HCT116 (cell line): ENCODE results near the gene CYP21A2.

Experiments used
- SIN3A ChIP-seq: IDR thresholded peaks from 2 replicates; pipeline ENCODE4 v1.6.1; 2012; ENCODE audit warnings: low read depth
- YY1 ChIP-seq: IDR thresholded peaks from 2 replicates; pipeline ENCODE4 v1.6.1; 2011; ENCODE audit warnings: low read length, low read depth, moderate library complexity, mild to moderate bottlenecking; ENCODE audit not compliant: insufficient replicate concordance; ENCODE audit errors: extremely low read depth
- ZNF274 ChIP-seq: fragments of 200-500 bp; sonication (Bioruptor generic); IDR thresholded peaks from 2 replicates; pipeline ENCODE4 v1.6.1; 2014; ENCODE audit warnings: mild to moderate bottlenecking, low read depth, low read length, inconsistent platforms
- TF ChIP-seq, protein P1 (sequence below), 3 experiments: fragments of 200-600 bp in 1 of 3; sonication (generic) in 1 of 3; IDR thresholded peaks in 2 of 3; conservative IDR thresholded peaks in 1 of 3; 2 replicates each; pipeline ENCODE4 v1.5.1; 2012 to 2017; ENCODE audit warnings: low read depth in 2 of 3, low read length in 2 of 3, antibody characterized with exemption in 1 of 3, borderline replicate concordance in 1 of 3, control low read depth in 1 of 3, mild to moderate bottlenecking in 1 of 3, mixed read lengths in 1 of 3, mixed run types in 1 of 3, moderate library complexity in 1 of 3; ENCODE audit not compliant: insufficient read depth in 1 of 3

DNA sequence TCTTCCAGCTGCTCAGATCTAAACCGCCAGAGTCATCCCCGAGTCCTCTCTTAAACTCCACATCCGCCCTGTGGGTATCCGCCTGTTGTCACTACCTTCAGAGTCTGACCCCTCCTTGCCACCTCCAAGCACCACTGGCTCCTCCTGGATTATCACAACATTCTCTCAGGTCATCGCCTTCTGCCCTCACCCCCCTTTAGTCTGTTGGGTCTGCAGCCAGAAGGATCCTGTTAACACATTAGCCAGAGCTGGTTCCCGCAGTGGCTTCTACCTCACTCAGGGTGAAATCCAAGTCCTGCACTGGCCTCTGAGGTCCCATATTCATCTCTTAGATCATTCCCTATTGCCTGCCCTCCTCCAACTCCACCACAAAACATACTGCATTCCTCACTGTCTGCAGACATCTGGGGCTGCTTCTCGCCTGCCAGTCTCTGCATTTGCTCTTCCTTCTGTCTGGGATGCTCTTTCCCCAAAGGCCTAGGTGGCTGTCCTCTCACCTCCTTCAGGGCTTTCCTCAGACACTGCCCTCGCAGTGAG, 36.8 kb downstream of the CYP21A2 start:
- TF ChIP-seq, protein P1, sequence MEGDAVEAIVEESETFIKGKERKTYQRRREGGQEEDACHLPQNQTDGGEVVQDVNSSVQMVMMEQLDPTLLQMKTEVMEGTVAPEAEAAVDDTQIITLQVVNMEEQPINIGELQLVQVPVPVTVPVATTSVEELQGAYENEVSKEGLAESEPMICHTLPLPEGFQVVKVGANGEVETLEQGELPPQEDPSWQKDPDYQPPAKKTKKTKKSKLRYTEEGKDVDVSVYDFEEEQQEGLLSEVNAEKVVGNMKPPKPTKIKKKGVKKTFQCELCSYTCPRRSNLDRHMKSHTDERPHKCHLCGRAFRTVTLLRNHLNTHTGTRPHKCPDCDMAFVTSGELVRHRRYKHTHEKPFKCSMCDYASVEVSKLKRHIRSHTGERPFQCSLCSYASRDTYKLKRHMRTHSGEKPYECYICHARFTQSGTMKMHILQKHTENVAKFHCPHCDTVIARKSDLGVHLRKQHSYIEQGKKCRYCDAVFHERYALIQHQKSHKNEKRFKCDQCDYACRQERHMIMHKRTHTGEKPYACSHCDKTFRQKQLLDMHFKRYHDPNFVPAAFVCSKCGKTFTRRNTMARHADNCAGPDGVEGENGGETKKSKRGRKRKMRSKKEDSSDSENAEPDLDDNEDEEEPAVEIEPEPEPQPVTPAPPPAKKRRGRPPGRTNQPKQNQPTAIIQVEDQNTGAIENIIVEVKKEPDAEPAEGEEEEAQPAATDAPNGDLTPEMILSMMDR (IDR thresholded peaks at IDR 0.05 in 2 of 3, conservative IDR thresholded peaks at IDR 0.05 in 1 of 3; ENCODE audit: borderline replicate concordance in 1 of 3, insufficient read depth in 1 of 3, low read depth in 2 of 3, low read length in 2 of 3): no peak
- no peak for TF ChIP-seq YY1
- TF ChIP-seq SIN3A: no peak
- no peak for TF ChIP-seq ZNF274
